HepG2 (cell line): ENCODE data around the gene KCTD5. TPM values are rescaled to one million over a fixed set of nuclear protein-coding genes. Genes with fewer than 3 reads are reported as not detected.

ENCODE experiments used
- ARHGAP35 ChIP-seq: sonication (generic); formaldehyde crosslinking; IDR thresholded peaks from 2 replicates; pipeline ENCODE4 v1.9.0; 2022; ENCODE audit warnings: mild to moderate bottlenecking, inconsistent platforms, moderate library complexity, missing genetic modification reagents, borderline replicate concordance
- ARID2 ChIP-seq: sonication (generic); formaldehyde crosslinking; IDR thresholded peaks from 2 replicates; pipeline ENCODE4 v1.8.1; 2022; ENCODE audit warnings: mild to moderate bottlenecking, missing genetic modification reagents, borderline replicate concordance
- ARNTL ChIP-seq: sonication (generic); formaldehyde crosslinking; IDR thresholded peaks from 2 replicates; pipeline ENCODE4 v1.4.0; 2020; ENCODE audit warnings: mild to moderate bottlenecking, missing genetic modification reagents
- GTF3A ChIP-seq: sonication (generic); formaldehyde crosslinking; conservative IDR thresholded peaks from 2 replicates; pipeline ENCODE4 v1.4.0; 2020; ENCODE audit warnings: mild to moderate bottlenecking, missing genetic modification reagents
- JDP2 ChIP-seq: sonication (generic); formaldehyde crosslinking; IDR thresholded peaks from 2 replicates; pipeline ENCODE4 v1.8.1; 2022; ENCODE audit warnings: missing genetic modification reagents, borderline replicate concordance
- MTA1 ChIP-seq: sonication (generic); formaldehyde crosslinking; IDR thresholded peaks from 2 replicates; pipeline ENCODE4 v1.4.0; 2020; ENCODE audit warnings: missing genetic modification reagents, mild to moderate bottlenecking, borderline replicate concordance
- MZF1 ChIP-seq: sonication (generic); formaldehyde crosslinking; IDR thresholded peaks from 2 replicates; pipeline ENCODE4 v1.8.1; 2023; ENCODE audit warnings: mild to moderate bottlenecking, missing genetic modification reagents, borderline replicate concordance
- PCBP1 ChIP-seq: fragments of 200-400 bp; formaldehyde crosslinking; IDR thresholded peaks from 2 replicates; pipeline ENCODE4 v1.6.1; 2017; ENCODE audit warnings: mild to moderate bottlenecking, low read depth, low read length, borderline replicate concordance
- PPARG ChIP-seq: conservative IDR thresholded peaks from 2 replicates; pipeline ENCODE4 v1.6.1; 2016; ENCODE audit warnings: missing biosample characterization, missing genetic modification reagents
- REXO4 ChIP-seq: sonication (generic); formaldehyde crosslinking; IDR thresholded peaks from 2 replicates; pipeline ENCODE4 v1.8.0; 2022; ENCODE audit warnings: missing genetic modification reagents, mild to moderate bottlenecking, borderline replicate concordance
- RNF2 ChIP-seq: fragments of 450-650 bp; conservative IDR thresholded peaks from 2 replicates; pipeline ENCODE4 v1.6.1; 2016; ENCODE audit warnings: low read depth
- SRY ChIP-seq: sonication (generic); formaldehyde crosslinking; IDR thresholded peaks from 2 replicates; pipeline ENCODE4 v1.8.0; 2022; ENCODE audit warnings: mild to moderate bottlenecking, missing genetic modification reagents
- TCF12 ChIP-seq, 2 experiments: fragments of 450-650 bp in 1 of 2; sonication (generic) in 1 of 2; formaldehyde crosslinking in 1 of 2; IDR thresholded peaks; 2 replicates each; pipeline versions ENCODE4 v1.6.1 to v1.8.0; 2017 to 2022; ENCODE audit warnings: antibody characterized with exemption in 1 of 2, mild to moderate bottlenecking in 1 of 2, missing genetic modification reagents in 1 of 2, moderate library complexity in 1 of 2
- TERF1 ChIP-seq: sonication (generic); formaldehyde crosslinking; IDR thresholded peaks from 2 replicates; pipeline ENCODE4 v1.8.0; 2022; ENCODE audit warnings: mild to moderate bottlenecking, missing genetic modification reagents, moderate library complexity
- ZKSCAN5 ChIP-seq: sonication (generic); formaldehyde crosslinking; IDR thresholded peaks from 2 replicates; pipeline ENCODE4 v1.5.1; 2020; ENCODE audit warnings: mild to moderate bottlenecking, missing genetic modification reagents
- ZMAT3 ChIP-seq: sonication (generic); formaldehyde crosslinking; conservative IDR thresholded peaks from 2 replicates; pipeline ENCODE4 v1.7.0; 2021; ENCODE audit warnings: missing genetic modification reagents
- ZNF124 ChIP-seq: sonication (generic); formaldehyde crosslinking; IDR thresholded peaks from 2 replicates; pipeline ENCODE4 v1.4.0; 2020; ENCODE audit warnings: missing genetic modification reagents
- ZNF180 ChIP-seq: sonication (generic); formaldehyde crosslinking; IDR thresholded peaks from 2 replicates; pipeline ENCODE4 v1.4.0; 2020; ENCODE audit warnings: low read depth, missing genetic modification reagents, borderline replicate concordance
- ZNF350 ChIP-seq: sonication (generic); formaldehyde crosslinking; IDR thresholded peaks from 2 replicates; pipeline ENCODE4 v1.4.0; 2020; ENCODE audit warnings: mild to moderate bottlenecking, low read depth, missing genetic modification reagents, borderline replicate concordance
- ZNF382 ChIP-seq: sonication (generic); formaldehyde crosslinking; IDR thresholded peaks from 2 replicates; pipeline ENCODE4 v1.5.0; 2020; ENCODE audit warnings: missing genetic modification reagents, mild to moderate bottlenecking, borderline replicate concordance
- ZNF383 ChIP-seq: sonication (generic); formaldehyde crosslinking; IDR thresholded peaks from 2 replicates; pipeline ENCODE4 v1.4.0; 2020; ENCODE audit warnings: missing genetic modification reagents, mild to moderate bottlenecking, borderline replicate concordance
- ZNF484 ChIP-seq: sonication (generic); formaldehyde crosslinking; IDR thresholded peaks from 2 replicates; pipeline ENCODE4 v1.5.1; 2020; ENCODE audit warnings: mild to moderate bottlenecking, low read depth, missing genetic modification reagents, borderline replicate concordance
- ZNF670 ChIP-seq: sonication (generic); formaldehyde crosslinking; IDR thresholded peaks from 2 replicates; pipeline ENCODE4 v1.8.0; 2022; ENCODE audit warnings: mild to moderate bottlenecking, missing genetic modification reagents, borderline replicate concordance
- ZNF83 ChIP-seq: sonication (generic); formaldehyde crosslinking; IDR thresholded peaks from 2 replicates; pipeline ENCODE4 v1.4.0; 2020; ENCODE audit warnings: missing genetic modification reagents, mild to moderate bottlenecking, borderline replicate concordance
- polyA plus RNA-seq, 8 experiments: library from polyadenylated mRNA; depleted of rRNA in 3 of 8; stranded (reverse) in 7 of 8; unstranded in 1 of 8; fragments of >200 nt; fragmentation: Illumina TruSeq in 4 of 8; extraction: Trizol in 4 of 8; gene quantifications; 2 replicates each; pipeline versions ENCODE4 v1.2.1 to v1.2.3, GENCODE V29; 2011 to 2016; ENCODE audit warnings: low read depth in 4 of 8, missing spikeins in 1 of 8, mixed read lengths in 1 of 8; ENCODE audit not compliant: insufficient read depth in 1 of 8
- total RNA-seq, 5 experiments: library from RNA; depleted of rRNA; stranded (reverse); fragments of >200 nt; fragmentation: Illumina TruSeq; extraction: Trizol; gene quantifications; 2 replicates each; pipeline ENCODE4 v1.2.3, GENCODE V29; 2016; ENCODE audit warnings: low read depth in 1 of 5

KCTD5 gene
- total and polyA plus RNA-seq, 2 of the 13 experiments (the other 11 are each of a cell fraction or from before 2014, with no cell fraction given) = 25.4 to 29.8 TPM

GRCh38 chr16:2682209-2683021 is at the start of gene KCTD5 (continued):
- TF ChIP-seq TERF1 (no peak), MTA1 (CRISPR knock-in tag) (no peak), JDP2 (no peak; the same call in 1 of the 2 replicates), ZMAT3 (peak; percentile 92), GTF3A (peak; percentile 86; the same call in 1 of the 2 replicates), ZNF83 (peak; percentile 76; the same call in 1 of the 2 replicates), ARHGAP35 (CRISPR knock-in tag) (no peak; the same call in 1 of the 2 replicates), RNF2 (peak; percentile 53; the same call in 1 of the 2 replicates), ARNTL (CRISPR knock-in tag) (peak; percentile 89), REXO4 (CRISPR knock-in tag) (no peak), ZNF670 (CRISPR knock-in tag) (no peak), SRY (CRISPR knock-in tag) (peak; percentile 96), ZNF180 (no peak), ZNF124 (CRISPR knock-in tag) (0 out of 2 replicates have a peak, but pooled peaks have one; percentile 87), ZKSCAN5 (CRISPR knock-in tag) (no peak), ARID2 (peak; percentile 80; the same call in 1 of the 2 replicates), PCBP1 (peak; percentile 90; the same call in 1 of the 2 replicates), ZNF383 (CRISPR knock-in tag) (peak; percentile 70; the same call in 1 of the 2 replicates), ZNF382 (CRISPR knock-in tag) (no peak), TCF12 (IDR thresholded peaks at IDR 0.05) (no peak), TCF12 (CRISPR knock-in tag; IDR thresholded peaks at IDR 0.05) (peak; percentile 51; the same call in 1 of the 2 replicates), MZF1 (CRISPR knock-in tag) (no peak), ZNF484 (CRISPR knock-in tag) (no peak), ZNF350 (CRISPR knock-in tag) (peak; percentile 86; the same call in 1 of the 2 replicates), PPARG (CRISPR knock-in tag) (peak; percentile 80)
